IPS-NIHi7 (cell line): Measurements from ENCODE around the gene GRAMD1A.
"Not testable (repeated sequence)": the region's sequence is repeated elsewhere in the genome, so short reads cannot be mapped to it uniquely, and the experiment has no call there.

ENCODE experiments used
- DNase-seq: peaks from one replicate; pipeline ENCODE4 v3.0.0; 2012; ENCODE audit warnings: mixed read lengths; ENCODE audit errors: extremely low spot score

The GRAMD1A gene

DNA sequence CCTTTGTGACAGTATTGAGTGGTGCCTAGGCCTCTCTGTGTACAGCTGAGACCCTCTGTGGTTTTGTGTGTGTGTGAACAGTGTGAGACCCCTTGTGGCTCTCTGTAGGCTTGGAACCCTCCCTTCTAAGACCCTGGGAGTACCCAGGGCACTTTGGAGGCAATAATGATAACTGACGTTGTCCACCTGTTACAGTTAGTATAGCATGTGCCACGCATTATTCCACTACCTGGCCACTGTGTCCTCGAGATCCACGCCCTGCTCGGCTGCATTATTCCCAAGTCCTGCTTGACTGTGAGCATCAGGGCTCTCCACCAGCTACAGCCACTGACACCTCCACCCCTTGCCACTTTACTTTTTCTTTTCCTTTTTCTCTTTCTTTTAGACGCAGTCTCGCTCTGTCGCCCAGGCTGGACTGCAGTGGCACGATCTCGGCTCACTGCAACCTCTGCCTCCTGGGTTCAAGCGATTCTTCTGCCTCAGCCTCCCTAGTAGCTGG is 2.0 kb downstream of the GRAMD1A start:
- DNase-seq: no peak

DNA sequence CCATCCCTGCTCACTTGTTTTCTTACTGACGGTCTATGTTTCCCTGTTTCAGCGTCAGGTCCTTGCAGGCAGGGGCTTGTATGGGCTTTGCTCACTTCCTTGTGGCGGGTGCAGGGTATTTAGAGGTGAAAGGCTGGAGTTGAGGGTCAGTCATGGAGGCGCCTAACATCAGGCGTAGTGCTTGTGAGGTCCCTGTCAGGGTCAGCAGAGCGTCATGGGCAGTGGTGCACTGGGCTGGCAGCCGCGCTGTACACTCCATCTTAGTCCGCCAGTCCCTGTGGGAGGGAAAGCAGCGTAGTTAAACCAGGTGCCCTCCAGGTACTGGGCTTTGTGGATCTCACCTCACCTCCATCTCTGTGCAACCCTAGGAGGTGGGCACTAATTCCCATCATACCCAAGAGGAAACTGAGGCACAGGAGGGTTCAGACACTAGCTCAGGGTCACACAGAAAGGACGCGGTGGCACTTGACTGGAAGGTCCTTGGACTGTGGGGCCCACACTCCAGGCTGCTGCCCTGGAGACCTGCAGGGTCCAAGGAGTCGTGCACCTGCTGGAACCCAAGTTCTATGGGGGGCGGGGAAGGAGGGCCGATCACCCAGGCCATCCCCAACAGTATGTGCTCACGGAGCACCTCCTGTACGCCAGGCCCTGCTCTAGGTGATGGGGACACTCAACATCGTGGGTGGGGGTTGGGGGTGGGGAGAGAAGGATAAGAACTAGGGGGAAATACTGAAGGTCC is 4.6 kb downstream of the GRAMD1A start:
- no peak for DNase-seq

DNA sequence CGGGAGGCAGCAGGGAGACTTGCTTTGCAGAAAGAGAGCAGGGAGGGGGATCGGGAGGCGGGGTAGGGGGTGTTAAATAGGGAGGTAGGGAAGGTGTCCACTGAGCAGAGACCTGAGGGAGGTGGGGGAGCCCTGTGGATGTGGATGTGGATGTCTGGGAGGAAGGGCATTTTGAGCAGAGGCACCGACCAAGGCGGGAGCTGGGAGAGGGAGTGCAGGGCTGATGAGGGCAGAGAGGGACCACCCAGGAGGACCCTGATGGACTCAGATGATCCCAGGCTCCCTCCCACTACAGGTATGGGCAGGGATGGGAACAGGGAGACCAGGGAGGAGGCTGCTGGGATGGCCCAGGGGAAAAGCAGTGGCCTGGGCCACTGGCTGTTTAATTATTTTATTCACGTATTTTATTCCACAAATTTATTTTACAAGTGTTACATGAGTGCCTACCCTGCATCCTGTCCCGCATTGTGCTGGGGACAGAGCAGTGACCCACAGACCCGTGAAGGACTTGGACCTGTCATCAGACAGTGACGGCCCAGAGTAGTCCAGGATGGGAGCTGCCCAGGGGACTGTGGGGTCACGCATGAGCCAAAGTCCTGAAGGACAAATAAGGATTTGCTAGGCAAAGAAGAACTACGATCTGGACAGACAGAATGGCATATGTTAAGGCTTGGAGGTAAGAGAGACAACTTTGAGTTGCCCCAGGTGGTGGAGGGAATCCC is 5.3 kb downstream of the GRAMD1A start:
- no peak for DNase-seq

DNA sequence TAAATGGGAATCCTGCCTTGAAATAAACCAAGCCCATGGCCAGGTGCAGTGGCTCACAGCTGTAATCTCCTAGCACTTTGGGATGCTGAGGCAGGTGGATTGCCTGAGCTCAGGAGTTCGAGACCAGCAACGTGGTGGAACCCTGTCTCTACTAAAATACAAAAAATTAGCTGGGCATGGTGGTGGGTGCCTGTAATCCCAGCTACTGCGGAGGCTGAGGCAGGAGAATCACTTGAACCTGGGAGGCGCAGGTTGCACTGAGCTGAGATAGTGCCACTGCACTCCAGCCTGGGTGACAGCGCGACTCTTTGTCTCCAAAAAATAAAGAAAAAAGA is 5.9 kb downstream of the GRAMD1A start:
- DNase-seq: not testable (repeated sequence)

DNA sequence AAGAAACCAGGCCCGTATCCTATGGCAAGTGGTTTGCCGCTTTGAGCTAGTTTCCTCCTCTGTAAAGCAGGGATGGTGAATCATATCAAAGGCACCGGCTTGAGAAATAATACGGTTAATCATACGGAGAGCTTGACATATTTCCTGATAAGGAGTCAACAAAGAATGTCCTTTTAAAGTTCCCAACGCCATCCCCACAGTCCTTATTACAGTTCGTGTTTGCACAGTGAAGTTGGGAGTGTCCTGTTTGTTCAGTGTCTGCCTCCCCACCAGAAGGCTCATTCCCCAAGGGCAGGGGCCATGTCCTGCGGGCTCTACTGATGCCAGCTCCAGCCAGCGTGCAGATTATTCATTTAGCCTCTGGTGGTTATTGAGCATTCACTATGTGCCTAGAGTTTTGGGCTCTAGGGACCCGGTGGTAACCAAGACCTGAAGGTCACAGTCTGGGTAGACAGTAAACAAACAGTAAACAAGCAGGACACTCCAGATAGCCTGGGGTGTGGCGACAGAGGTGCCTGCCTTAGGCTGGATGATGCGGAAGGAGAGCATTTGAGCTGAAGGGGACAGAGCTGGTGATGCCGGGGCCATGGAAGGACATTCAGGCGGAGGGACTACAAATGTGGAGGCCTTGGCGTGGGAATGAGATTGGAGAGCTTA is 6.3 kb downstream of the GRAMD1A start:
- no peak for DNase-seq

DNA sequence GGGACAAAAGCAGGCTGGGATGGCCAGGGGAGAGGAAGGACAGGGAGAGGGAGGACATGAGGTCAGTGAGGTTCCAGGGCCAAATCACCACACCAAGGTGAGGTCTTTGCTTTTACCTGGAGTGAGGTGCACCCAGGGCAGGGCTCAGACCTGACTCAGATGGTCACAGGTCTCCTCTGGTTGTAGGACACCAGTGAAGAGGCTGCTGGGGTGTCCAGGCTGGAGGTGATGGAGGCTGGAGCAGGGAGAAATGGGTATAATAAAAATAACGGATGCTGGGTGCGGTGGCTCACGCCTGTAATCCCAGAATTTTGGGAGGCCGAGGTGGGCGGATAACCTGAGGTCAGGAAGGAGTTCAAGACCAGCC is 6.9 kb downstream of the GRAMD1A start:
- DNase-seq: no peak

DNA sequence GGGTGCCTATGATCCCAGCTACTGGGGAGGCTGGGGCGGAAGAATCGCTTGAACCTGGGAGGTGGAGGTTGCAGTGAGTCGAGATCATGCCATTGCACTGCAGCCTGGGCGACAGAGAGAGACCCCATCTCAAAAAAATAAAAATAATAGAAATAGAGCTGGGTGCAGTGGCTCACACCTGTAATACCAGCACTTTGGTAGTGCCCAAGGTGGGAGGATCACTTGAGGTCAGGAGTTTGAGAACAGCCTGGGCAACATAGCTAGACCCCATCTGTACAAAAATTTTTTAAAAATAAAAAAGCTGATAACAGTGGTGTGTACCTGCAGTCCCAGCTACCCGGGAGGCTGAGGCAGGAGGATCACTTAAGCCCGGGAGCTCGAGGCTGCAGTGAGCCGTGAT is 7.3 kb downstream of the GRAMD1A start:
- DNase-seq: not testable (repeated sequence)

DNA sequence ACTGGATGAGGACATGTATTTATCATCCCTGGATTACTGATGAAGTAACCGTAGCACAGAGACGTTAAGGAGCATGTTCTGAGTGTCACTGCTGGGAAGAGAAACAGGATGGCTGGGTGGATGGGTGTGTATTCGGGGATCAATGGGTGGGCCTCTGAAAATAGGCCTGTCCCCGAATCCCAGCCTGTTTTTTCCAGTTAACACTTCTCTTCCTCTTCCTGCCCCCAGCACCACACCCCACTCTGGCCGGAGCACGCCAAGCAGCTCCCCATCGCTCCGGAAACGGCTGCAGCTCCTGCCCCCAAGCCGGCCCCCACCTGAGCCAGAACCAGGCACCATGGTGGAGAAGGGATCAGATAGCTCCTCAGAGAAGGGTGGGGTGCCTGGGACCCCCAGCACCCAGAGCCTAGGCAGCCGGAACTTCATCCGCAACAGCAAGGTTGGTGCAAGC is 8.8 kb downstream of the GRAMD1A start:
- DNase-seq: no peak

DNA sequence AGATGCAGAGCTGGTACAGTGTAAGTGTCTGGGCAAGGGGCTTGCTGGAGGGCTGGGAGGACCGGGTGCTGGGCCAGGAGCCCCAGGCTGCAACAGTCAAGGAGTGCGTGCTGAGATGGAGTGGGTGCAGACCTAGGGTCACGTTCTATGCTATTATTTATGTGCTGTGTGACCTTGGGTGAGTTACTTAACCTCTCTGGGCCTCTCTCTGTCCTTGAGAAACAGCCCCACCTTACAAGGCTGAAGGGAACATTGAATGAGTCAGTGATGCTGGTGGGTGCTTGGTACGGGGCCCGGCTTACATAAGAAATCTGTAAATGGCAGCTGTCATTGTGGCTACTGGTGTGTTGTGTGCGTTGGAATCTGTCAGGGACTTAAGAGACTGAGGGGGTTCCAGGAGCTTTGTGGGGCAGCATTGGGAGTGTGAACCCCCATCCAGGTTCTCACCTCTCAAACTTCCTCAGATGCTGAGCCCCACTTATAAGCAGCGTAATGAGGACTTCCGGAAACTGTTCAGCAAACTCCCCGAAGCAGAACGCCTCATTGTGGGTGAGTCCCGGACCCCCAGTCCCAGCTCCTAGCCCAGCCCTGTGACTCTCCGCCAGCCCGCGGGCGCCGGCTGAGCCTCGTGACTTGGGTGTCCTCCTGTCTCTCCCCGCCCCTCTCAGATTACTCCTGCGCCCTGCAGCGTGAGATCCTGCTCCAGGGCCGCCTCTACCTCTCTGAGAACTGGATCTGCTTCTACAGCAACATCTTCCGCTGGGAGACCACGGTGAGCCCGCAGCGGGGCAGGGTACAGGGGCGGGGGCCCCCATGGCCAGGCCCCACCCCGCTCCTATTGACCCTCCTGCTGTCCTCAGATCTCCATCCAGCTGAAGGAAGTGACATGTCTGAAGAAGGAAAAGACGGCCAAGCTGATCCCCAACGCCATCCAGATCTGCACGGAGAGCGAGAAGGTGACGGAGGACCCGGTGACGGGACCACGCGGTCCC is 9.6 kb downstream of the GRAMD1A start:
- DNase-seq: no peak

DNA sequence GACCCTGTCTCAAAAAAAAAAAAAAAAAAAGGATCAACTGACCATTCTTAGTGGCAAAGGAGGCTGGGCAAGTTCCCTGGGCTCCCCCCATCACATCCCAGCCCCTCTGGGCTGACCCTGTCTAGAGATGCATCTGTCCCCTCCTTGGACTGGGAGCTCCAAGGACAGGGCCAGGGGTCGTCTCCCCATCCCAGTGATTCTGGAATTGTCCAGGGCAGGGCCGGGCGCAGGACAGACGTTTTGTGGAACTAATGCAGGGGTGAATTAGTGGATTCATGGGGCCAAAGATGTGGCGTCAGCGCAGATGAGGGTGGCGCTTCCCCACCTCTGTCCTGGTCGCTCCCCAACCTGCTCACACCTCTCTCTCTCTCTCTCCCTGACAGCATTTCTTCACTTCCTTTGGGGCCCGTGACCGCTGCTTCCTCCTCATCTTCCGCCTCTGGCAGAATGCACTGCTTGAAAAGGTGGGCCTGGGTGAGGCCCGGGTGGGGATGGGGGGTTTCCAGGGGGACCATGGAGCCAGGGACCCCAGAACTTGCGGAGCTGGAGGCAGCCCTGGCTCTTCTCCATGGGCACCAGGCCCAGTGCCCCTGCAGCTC is 11.1 kb downstream of the GRAMD1A start:
- no peak for DNase-seq

DNA sequence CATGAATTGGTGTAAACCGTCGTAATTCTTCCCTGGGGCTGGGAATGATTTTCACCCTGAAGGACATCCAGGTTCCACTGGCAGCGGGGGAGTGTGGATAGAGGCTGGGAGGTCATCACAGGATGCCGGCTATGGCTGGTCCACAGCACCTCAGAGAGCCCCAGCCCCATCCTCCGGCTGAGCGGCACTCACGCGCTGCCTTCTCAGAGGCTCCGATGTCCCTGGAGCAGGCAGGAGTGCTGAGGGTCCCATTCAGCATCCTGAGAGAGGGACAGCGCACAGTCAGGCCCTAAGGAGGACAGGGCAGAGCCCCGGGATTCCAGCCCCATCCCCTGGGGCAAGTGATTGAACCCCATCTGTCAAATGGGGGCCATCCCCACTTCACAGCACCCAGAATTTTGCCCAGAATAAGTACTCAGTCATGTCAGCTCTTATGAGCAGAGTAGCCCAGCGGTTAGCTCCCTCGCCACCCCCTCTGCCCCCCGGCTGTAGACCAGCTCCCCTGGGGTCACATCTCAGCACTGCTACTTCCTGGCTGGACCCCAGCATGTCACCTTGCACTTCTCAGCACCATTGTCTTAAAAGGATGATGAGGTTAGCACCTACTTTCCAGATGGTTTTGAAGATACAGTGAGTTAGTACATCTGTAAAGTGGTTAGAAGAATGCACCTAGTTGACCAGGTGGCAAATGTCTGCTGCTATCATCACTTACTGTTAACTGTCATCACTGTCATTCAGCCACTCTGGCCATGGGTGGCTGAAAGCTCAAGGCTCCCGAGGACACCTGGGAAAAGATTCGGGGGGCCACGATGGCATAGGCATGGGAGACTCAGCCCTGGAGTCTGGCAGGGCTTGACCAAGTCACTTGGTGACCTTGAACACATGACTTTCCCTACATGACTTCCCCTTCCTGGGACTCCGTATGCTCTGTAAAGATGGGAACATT is 11.9 kb downstream of the GRAMD1A start:
- DNase-seq: no peak

DNA sequence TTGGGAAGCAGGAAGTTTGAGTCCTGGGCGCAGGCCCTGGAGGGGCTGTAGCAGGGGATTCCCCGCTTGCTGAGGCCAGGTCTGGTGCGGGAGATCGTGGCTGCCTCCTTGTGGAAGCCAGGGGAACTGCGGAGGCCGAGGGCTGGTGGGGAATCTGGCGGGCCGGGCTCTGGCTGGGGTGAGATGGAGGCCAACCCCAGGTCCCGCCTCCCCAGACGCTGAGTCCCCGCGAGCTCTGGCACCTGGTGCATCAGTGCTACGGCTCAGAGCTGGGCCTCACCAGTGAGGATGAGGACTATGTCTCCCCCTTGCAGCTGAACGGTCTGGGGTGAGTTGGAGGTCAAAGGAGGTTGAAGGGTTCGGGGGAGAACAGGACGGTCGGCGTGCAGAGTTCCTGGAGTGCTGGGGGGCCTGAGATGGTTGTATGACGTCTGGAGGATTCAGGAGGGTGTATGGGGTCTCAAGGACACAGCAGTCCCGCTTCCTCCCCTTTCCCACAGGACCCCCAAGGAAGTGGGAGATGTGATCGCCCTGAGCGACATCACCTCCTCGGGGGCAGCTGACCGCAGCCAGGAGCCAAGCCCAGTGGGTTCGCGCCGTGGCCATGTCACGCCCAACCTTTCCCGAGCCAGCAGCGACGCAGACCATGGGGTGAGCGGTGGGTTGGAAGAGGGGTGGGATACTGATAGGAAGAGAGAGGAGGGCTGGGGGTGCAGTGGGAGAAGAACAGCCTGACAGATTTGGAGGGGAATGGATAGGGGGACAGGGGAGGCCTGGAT is 13.1 kb downstream of the GRAMD1A start:
- peak; percentile 95 for DNase-seq

DNA sequence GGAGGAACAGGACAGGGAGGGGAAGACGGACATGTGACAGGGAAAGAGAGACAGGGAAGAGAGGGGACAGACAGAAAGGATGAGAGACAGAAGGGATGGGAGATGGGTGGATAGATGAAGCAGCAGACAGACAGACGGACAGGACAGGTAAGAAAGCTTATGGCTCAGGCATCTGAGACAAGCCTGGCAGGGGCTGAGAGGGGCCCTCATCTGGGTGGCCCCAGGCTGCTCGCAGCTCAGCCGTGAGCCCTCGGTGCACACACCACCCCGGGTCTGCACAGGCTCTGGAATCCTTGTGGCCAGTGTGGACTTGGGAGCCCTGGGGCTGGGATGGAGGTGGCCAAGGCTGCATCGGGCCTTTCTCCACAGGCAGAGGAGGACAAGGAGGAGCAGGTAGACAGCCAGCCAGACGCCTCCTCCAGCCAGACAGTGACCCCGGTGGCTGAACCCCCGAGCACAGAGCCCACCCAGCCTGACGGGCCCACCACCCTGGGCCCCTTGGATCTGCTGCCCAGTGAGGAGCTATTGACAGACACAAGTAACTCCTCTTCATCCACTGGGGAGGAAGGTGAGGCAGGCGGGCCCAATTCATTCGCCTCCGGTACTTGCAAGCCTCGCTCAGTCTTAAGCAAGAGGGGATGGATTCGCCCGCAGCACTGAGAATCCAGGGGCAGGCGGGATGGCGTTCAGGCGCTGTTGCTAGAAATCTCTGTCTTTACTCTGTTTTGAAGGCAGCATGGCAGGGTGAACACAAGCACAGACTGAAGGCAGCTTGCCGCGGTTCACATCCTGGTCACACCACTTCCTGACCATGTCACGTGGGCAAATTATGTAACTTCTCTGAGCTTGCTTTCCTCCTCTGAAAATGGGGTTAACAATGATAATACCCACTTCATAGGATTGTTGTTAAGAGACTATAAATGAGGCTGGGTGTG is 14.0 kb downstream of the GRAMD1A start:
- DNase-seq: no peak

DNA sequence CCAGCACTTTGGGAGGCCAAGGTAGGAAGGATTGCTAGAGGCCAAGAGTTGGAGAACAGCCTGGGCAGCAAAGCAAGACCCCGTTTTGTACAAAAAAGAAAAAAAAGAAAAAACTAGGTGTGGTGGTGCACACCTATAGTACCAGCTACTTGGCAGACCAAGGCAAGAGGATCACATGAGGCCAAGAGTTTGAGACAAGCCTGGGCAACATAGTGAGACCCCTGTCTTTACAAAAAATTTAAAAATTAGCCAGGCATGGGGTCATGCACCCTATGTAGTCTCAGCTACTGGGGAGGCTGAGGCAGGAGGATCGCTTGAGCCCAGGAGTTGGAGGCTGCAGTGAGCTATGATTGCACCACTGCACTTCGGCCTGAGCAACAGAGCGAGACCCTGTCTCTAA is 14.7 kb downstream of the GRAMD1A start:
- DNase-seq: not testable (repeated sequence)

DNA sequence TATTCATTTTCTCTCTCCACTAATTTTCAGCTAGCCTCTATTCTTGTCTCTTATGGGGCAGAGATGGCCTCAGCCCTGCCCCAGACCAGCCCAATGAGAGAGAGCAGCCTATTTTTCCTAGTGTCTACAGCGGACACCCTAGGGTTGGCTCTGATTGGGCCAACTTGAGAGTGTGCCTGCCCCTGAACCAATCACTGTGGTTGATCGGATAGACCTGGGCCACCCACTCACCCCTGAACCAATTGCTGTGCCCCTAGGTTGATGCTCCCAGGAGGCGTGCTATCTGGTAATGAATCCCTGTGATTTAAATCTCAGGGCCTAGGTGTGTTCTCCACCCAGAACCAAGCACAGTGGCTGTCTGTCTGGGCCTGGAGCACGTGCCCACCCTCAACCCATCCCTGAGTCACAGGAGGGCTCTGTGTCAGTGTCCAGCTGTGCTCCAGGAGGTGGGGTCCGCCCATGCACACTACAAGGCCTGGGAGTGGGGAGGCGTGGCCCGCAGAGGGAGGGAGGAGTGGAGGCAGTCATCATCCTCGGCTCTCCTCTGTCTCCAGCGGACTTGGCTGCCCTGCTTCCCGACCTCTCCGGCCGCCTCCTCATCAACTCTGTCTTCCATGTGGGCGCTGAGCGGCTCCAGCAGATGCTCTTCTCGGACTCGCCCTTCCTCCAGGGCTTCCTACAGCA is 15.3 kb downstream of the GRAMD1A start:
- DNase-seq: no peak

DNA sequence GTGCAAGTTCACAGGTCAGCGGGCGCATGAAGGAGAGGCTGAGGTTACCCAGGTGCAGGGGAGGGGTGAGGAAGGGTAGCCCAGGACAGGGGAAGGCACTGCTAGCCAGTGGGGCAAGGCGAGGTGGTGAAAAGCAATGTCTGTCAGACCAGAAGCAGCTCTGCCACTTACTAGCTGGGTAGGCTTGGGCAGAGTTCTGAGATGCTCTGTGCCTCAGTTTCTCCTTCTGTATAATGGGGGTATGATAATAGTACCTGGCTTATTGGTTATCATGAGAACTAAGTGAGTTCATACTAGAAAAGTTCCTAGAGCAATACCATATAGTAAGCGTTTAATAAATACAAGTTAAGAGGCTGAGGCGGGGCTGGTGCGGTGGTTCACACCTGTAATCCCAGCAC is 15.8 kb downstream of the GRAMD1A start:
- no peak for DNase-seq

DNA sequence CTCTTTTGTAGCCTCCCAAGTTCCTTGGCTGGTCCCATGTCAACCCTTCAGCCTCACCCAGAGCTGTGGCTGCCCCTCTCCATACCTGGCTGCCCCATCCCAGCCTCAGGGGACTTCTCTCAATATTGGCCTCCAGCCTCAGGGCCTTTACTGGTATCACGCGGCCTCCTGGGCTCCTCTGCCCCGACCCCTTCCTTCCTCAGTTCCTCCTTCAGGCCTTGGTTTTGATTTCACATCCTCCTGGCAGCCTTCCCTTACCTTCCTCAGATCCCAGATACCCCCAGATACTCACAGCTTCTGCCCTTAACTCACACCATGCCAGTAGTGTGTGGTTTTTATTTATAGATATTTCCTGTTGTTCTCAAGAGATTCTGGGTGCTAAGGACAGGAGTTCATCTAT is 17.4 kb downstream of the GRAMD1A start:
- no peak for DNase-seq

DNA sequence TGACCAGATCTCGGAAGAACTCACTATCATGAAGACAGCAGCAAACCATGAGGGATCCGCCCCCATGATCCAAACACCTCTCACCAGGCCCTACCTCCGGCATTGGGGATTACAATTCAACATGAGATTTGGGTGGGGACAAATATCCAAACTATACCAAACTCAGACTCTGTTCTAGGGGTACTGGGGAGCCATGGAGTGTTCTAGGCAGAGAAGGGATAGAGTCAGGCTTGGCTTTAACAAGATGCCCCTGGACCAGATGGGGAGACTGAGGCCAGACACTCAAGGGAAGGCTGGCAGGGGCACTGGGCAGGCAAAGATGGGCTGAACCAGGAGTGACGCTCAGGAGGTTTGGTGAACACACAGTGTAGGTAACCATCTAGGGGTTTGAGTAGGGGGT is 18.3 kb downstream of the GRAMD1A start:
- DNase-seq: no peak
